ENCODE data around the gene RNF144B. TPM values are rescaled to one million over a fixed set of nuclear protein-coding genes. Genes with fewer than 3 reads are reported as not detected.

The RNF144B gene
- total and polyA plus RNA-seq, 2 of the 8 experiments (the other 6 are each of a cell fraction or from before 2014, with no cell fraction given) = 1.8 to 11.2 TPM

GRCh38 chr6:18429655-18430297, 42.6 kb downstream of the RNF144B start (continued):
- no peak for TF ChIP-seq FOSL1 (IDR thresholded peaks at IDR 0.05; ENCODE audit: insufficient read depth, low read depth, low read length)

Data from H1 (cell line).